Esophagus muscularis mucosa (tissue), 4 donors: Measurements from ENCODE around the gene HENMT1. TPM values are rescaled to one million over a fixed set of nuclear protein-coding genes. Genes with fewer than 3 reads are reported as not detected.
A peak's percentile ranks its signal among the peaks of the same experiment; 100 is the strongest.
"Not testable (repeated sequence)": the region's sequence is repeated elsewhere in the genome, so short reads cannot be mapped to it uniquely, and the experiment has no call there.

Experiments
- DNase-seq: peaks from one replicate; pipeline ENCODE4 v3.0.0-alpha.2; 2017; ENCODE audit errors: extremely low spot score
- H3K27ac ChIP-seq, 4 donors: fragments of 200-600 bp; sonication (generic); replicated peaks in 1 of 4; 1 replicate in 3 of 4; 2 replicates in 1 of 4; pipeline ENCODE4 v1.5.1; 2016 to 2019; ENCODE audit warnings: mild to moderate bottlenecking in 1 of 4
- H3K27me3 ChIP-seq, 4 donors: fragments of 200-600 bp; sonication (generic); one replicate each; pipeline versions ENCODE4 v1.5.1 to v1.6.0; 2016 to 2019
- H3K36me3 ChIP-seq, 4 donors: fragments of 200-600 bp; sonication (generic); one replicate each; pipeline ENCODE4 v1.5.1; 2016 to 2019
- H3K4me1 ChIP-seq, 4 donors: fragments of 200-600 bp; sonication (generic); one replicate each; pipeline ENCODE4 v1.5.1; 2016 to 2019
- H3K4me3 ChIP-seq, 4 donors: fragments of 200-600 bp; sonication (generic); 1 replicate in 2 of 4; 2 replicates in 2 of 4; pipeline ENCODE4 v1.5.1; 2016 to 2019; ENCODE audit warnings: mild to moderate bottlenecking in 4 of 4, moderate library complexity in 1 of 4
- H3K9me3 ChIP-seq, 4 donors: fragments of 200-600 bp; sonication (generic); 1 replicate in 3 of 4; 2 replicates in 1 of 4; pipeline ENCODE4 v1.5.1; 2016 to 2019
- EP300 ChIP-seq: sonication (generic); formaldehyde crosslinking; IDR thresholded peaks from one replicate; pipeline ENCODE4 v1.6.1; 2017; ENCODE audit warnings: antibody characterized with exemption
- POLR2A ChIP-seq: fragments of 450-650 bp; IDR thresholded peaks from one replicate; pipeline ENCODE4 v1.6.1; 2017; ENCODE audit warnings: antibody characterized with exemption, moderate library complexity, mild to moderate bottlenecking, low read depth
- POLR2AphosphoS5 ChIP-seq, 2 donors: sonication (generic); formaldehyde crosslinking; IDR thresholded peaks; one replicate each; pipeline ENCODE4 v1.6.1; 2017; ENCODE audit warnings: antibody characterized with exemption in 2 of 2
- WGBS: methylation state at CpG from one replicate; pipeline ENCODE4 v1.1.5; 2018; 5-methylcytosine and 5-hydroxymethylcytosine counted together
- intact Hi-C: fragments of 100-400 bp; cut with DNase I; formaldehyde crosslinking; loops from one replicate; pipeline ENCODE4 v1.15.1; 2023
- total RNA-seq, 4 donors: library from RNA; depleted of rRNA; stranded (reverse); fragments of >200 nt; gene quantifications; one replicate each; pipeline versions ENCODE4 v1.1.0 to v1.2.1, GENCODE V29; 2016
- TF ChIP-seq, protein P1 (sequence below), 3 experiments: fragments of 200-600 bp in 2 of 3; fragments of 450-650 bp in 1 of 3; sonication (generic) in 2 of 3; IDR thresholded peaks; one replicate each; pipeline ENCODE4 v1.5.1; 2017 to 2019; ENCODE audit warnings: antibody characterized with exemption in 3 of 3, mild to moderate bottlenecking in 2 of 3, moderate library complexity in 1 of 3

Gene HENMT1
- total RNA-seq, 4 donors from 2014 or later, result 0.83 to 3.8 (median 2.3) TPM

DNA sequence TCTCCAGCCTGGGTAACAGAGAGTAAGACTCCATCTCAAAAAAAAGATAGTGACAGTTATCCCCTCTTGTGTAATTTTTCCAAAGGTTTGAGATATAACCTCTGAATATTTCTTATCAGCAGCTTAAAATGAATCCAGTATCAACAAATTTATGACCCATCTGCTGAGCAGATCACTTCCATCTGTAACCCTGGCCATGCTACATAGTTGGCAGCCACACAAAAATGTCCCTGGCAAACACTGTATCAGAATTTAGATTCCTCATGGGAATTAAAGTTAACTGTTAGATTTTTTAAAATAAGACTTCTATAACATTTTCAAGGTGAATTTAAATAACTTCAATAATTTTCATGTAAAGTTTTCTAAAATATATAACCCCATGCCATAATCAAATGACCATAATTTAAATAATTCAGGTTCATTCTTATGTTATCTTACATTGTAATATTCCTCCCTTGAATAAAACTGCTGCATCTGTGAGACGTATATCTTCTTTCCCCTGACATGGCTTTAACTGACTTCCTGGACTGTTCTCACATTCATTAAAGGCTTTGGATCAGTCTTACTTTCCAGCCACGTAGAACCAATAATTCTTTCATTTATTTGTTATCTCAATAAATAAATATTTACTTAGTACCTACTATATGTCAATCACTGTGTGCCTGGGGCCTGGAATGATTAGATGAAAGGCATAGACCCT lies 25.9 kb upstream of the HENMT1 start:
- Histone ChIP-seq H3K4me1 (peaks cover 8 to 11% (median 10%) of the 10 kb centered on the region in 4 donors), H3K9me3 (no peaks in the 10 kb centered on the region), H3K27me3 (peaks cover 0 to 6% (median 0%) of the 10 kb centered on the region in 4 donors), H3K36me3 (no peaks in the 10 kb centered on the region), H3K27ac (no peak overlapping the region), H3K4me3 (no peak overlapping the region)
- no peak for DNase-seq
- TF ChIP-seq POLR2AphosphoS5 (IDR thresholded peaks at IDR 0.05) (no peak), EP300 (no peak), POLR2A (no peak)
- TF ChIP-seq, protein P1, sequence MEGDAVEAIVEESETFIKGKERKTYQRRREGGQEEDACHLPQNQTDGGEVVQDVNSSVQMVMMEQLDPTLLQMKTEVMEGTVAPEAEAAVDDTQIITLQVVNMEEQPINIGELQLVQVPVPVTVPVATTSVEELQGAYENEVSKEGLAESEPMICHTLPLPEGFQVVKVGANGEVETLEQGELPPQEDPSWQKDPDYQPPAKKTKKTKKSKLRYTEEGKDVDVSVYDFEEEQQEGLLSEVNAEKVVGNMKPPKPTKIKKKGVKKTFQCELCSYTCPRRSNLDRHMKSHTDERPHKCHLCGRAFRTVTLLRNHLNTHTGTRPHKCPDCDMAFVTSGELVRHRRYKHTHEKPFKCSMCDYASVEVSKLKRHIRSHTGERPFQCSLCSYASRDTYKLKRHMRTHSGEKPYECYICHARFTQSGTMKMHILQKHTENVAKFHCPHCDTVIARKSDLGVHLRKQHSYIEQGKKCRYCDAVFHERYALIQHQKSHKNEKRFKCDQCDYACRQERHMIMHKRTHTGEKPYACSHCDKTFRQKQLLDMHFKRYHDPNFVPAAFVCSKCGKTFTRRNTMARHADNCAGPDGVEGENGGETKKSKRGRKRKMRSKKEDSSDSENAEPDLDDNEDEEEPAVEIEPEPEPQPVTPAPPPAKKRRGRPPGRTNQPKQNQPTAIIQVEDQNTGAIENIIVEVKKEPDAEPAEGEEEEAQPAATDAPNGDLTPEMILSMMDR (IDR thresholded peaks at IDR 0.05), result no peak
- intact Hi-C loops, result no loop called here
- WGBS, result 56% methylated on average over 2 of the region's 2 CpGs

GRCh38 chr1:108685529-108685928 lies 24.6 kb upstream of the HENMT1 start:
- intact Hi-C loops, result no loop called here
- H3K27ac ChIP-seq, result no peak overlapping the region
- no peaks in the 10 kb centered on the region for H3K36me3 ChIP-seq
- WGBS, result 82% methylated on average over 1 of the region's 1 CpG
- H3K9me3 ChIP-seq, result no peaks in the 10 kb centered on the region
- no peak overlapping the region for H3K4me3 ChIP-seq
- TF ChIP-seq POLR2A (no peak), POLR2AphosphoS5 (IDR thresholded peaks at IDR 0.05) (no peak), EP300 (no peak)
- TF ChIP-seq, protein P1 (IDR thresholded peaks at IDR 0.05), result no peak
- H3K27me3 ChIP-seq, result peaks cover 0 to 6% (median 0%) of the 10 kb centered on the region in 4 donors
- peaks cover 0 to 2% (median 0%) of the 10 kb centered on the region in 4 donors for H3K4me1 ChIP-seq
- no peak for DNase-seq

GRCh38 chr1:108681701-108682100 lies 20.8 kb upstream of the HENMT1 start:
- intact Hi-C loops, H3K9me3 ChIP-seq, H3K4me1 ChIP-seq, DNase-seq, H3K27ac ChIP-seq, H3K4me3 ChIP-seq, H3K36me3 ChIP-seq, H3K27me3 ChIP-seq: not testable (repeated sequence)
- WGBS, result 59% methylated on average over 4 of the region's 4 CpGs

DNA sequence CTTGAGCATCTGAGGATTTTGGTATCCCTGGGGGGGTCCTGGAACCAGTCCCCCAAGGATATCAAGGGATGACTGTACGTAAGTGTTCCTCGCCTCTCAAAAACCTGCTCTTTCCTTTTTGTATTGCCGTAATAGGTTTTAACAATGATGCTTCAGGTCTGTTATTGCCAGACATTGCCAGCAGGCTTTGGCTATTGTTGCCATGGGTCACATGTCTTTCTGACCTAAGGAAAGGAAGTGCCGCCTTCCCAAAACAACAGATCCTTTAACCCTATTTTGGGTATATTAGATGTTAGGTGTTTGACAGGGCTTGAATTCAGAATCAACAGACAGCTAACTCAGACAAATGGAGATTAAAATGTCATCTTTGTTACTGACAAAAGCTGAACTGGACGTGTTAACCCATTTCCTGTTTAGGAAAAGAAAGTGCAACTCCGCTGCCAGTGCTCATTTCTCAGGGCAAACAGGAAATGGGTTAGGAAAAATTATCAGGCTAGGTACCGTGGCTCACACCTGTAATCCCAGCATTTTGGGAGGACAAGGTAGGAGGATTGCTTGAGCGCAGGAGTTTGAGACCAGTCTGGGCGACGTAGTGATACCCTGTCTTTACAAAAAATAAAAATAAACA lies 18.8 kb upstream of the HENMT1 start:
- Histone ChIP-seq H3K27ac (no peak overlapping the region), H3K4me3 (peak overlapping the region in 2 of 4 donors; percentile 3 to 25), H3K27me3 (peaks cover 0 to 6% (median 0%) of the 10 kb centered on the region in 4 donors), H3K4me1 (no peaks in the 10 kb centered on the region), H3K36me3 (no peaks in the 10 kb centered on the region), H3K9me3 (no peaks in the 10 kb centered on the region)
- no peak for TF ChIP-seq EP300
- 69% methylated on average over 10 of the region's 10 CpGs for WGBS
- intact Hi-C loops, result no loop called here
- DNase-seq, result no peak

GRCh38 chr1:108678706-108679105 lies 17.8 kb upstream of the HENMT1 start:
- Histone ChIP-seq H3K4me1 (no peaks in the 10 kb centered on the region), H3K27me3 (peaks cover 0 to 2% (median 0%) of the 10 kb centered on the region in 4 donors), H3K9me3 (no peaks in the 10 kb centered on the region), H3K36me3 (no peaks in the 10 kb centered on the region), H3K4me3 (no peak overlapping the region), H3K27ac (no peak overlapping the region)
- intact Hi-C loops, result no loop called here
- 80% methylated on average over 4 of the region's 4 CpGs for WGBS
- TF ChIP-seq, protein P1 (IDR thresholded peaks at IDR 0.05), result no peak
- no peak for TF ChIP-seq EP300
- no peak for TF ChIP-seq POLR2A
- TF ChIP-seq POLR2AphosphoS5 (IDR thresholded peaks at IDR 0.05), result no peak
- DNase-seq, result no peak
